ENCODE results near the gene RDH8. TPM values are rescaled to one million over a fixed set of nuclear protein-coding genes. Genes with fewer than 3 reads are reported as not detected.

The RDH8 gene, protein sequence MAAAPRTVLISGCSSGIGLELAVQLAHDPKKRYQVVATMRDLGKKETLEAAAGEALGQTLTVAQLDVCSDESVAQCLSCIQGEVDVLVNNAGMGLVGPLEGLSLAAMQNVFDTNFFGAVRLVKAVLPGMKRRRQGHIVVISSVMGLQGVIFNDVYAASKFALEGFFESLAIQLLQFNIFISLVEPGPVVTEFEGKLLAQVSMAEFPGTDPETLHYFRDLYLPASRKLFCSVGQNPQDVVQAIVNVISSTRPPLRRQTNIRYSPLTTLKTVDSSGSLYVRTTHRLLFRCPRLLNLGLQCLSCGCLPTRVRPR
- polyA plus RNA-seq, result not detected
- long read RNA-seq, donor 1, result 0 reads
- long read RNA-seq, donor 2, result 0 reads
- long read RNA-seq, donor 3, result 0 reads
- long read RNA-seq, donor 4, result 0 reads
- long read RNA-seq, donor 5, result 0 reads
- long read RNA-seq, donor 6, result 0 reads
- long read RNA-seq, donor 7, result 0 reads
- long read RNA-seq, donor 8, result 0 reads
- long read RNA-seq, donor 9, result 0 reads
- long read RNA-seq, donor 10, result 0 reads
- long read RNA-seq, donor 11, result 0 reads

GRCh38 chr19:10013316-10013715, at the start of gene RDH8:
Gene RDH8 (plus strand): TSS chr19:10013483. CDS start chr19:10013498, 15 bp downstream.
- no peak within 1 kb of the TSS for H3K27ac ChIP-seq (ENCODE audit: low read length)
- no peak within 1 kb of the TSS for H3K4me3 ChIP-seq (ENCODE audit: low read length)
- WGBS (ENCODE audit: insufficient coverage, low lambda C conversion rate), result no CpG with 5 or more reads among the region's 10 CpGs
- no peaks in the 10 kb centered on the region for H3K36me3 ChIP-seq (ENCODE audit: control insufficient read depth, insufficient read depth, low read length)
- no peak for DNase-seq
- H3K9me3 ChIP-seq (ENCODE audit: control insufficient read depth, low read depth, low read length), result no peaks in the 10 kb centered on the region
- peaks cover 43% of the 10 kb centered on the region for H3K27me3 ChIP-seq (ENCODE audit: control insufficient read depth, insufficient read depth, low read length)
- H3K4me1 ChIP-seq (ENCODE audit: control insufficient read depth, insufficient read depth, low read length), result no peaks in the 10 kb centered on the region

GRCh38 chr19:9966024-9966423, 47.3 kb upstream of the RDH8 start:
- no peaks in the 10 kb centered on the region for H3K9me3 ChIP-seq (ENCODE audit: control insufficient read depth, low read depth, low read length)
- no peak overlapping the region for H3K27ac ChIP-seq (ENCODE audit: low read length)
- no CpG with 5 or more reads among the region's 14 CpGs for WGBS (ENCODE audit: insufficient coverage, low lambda C conversion rate)
- no peak overlapping the region for H3K4me3 ChIP-seq (ENCODE audit: low read length)
- DNase-seq, result no peak
- no peaks in the 10 kb centered on the region for H3K36me3 ChIP-seq (ENCODE audit: control insufficient read depth, insufficient read depth, low read length)
- H3K27me3 ChIP-seq (ENCODE audit: control insufficient read depth, insufficient read depth, low read length), result peaks cover 19% of the 10 kb centered on the region
- no peaks in the 10 kb centered on the region for H3K4me1 ChIP-seq (ENCODE audit: control insufficient read depth, insufficient read depth, low read length)

GRCh38 chr19:9966448-9966847, 46.8 kb upstream of the RDH8 start:
- H3K27me3 ChIP-seq (ENCODE audit: control insufficient read depth, insufficient read depth, low read length), result peaks cover 19% of the 10 kb centered on the region
- no peak overlapping the region for H3K27ac ChIP-seq (ENCODE audit: low read length)
- H3K9me3 ChIP-seq (ENCODE audit: control insufficient read depth, low read depth, low read length), result no peaks in the 10 kb centered on the region
- DNase-seq, result no peak
- 33% methylated on average over 1 of the region's 29 CpGs for WGBS (ENCODE audit: insufficient coverage, low lambda C conversion rate)
- H3K4me3 ChIP-seq (ENCODE audit: low read length), result no peak overlapping the region
- H3K36me3 ChIP-seq (ENCODE audit: control insufficient read depth, insufficient read depth, low read length), result no peaks in the 10 kb centered on the region
- H3K4me1 ChIP-seq (ENCODE audit: control insufficient read depth, insufficient read depth, low read length), result no peaks in the 10 kb centered on the region

- WGBS (ENCODE audit: insufficient coverage, low lambda C conversion rate), result no CpG with 5 or more reads among the region's 4 CpGs
- H3K27me3 ChIP-seq (ENCODE audit: control insufficient read depth, insufficient read depth, low read length), result peaks cover 19% of the 10 kb centered on the region
- no peaks in the 10 kb centered on the region for H3K4me1 ChIP-seq (ENCODE audit: control insufficient read depth, insufficient read depth, low read length)
- DNase-seq, result no peak
- H3K27ac ChIP-seq (ENCODE audit: low read length), result no peak overlapping the region
- no peaks in the 10 kb centered on the region for H3K9me3 ChIP-seq (ENCODE audit: control insufficient read depth, low read depth, low read length)
- no peaks in the 10 kb centered on the region for H3K36me3 ChIP-seq (ENCODE audit: control insufficient read depth, insufficient read depth, low read length)
- no peak overlapping the region for H3K4me3 ChIP-seq (ENCODE audit: low read length)
Observed at GRCh38 chr19:9967326-9967725, 46.0 kb upstream of the RDH8 start.

- Histone ChIP-seq H3K4me1 (ENCODE audit: control insufficient read depth, insufficient read depth, low read length) (no peaks in the 10 kb centered on the region), H3K4me3 (ENCODE audit: low read length) (no peak overlapping the region), H3K27me3 (ENCODE audit: control insufficient read depth, insufficient read depth, low read length) (peaks cover 19% of the 10 kb centered on the region), H3K9me3 (ENCODE audit: control insufficient read depth, low read depth, low read length) (peaks cover under 1% of the 10 kb centered on the region), H3K27ac (ENCODE audit: low read length) (no peak overlapping the region), H3K36me3 (ENCODE audit: control insufficient read depth, insufficient read depth, low read length) (no peaks in the 10 kb centered on the region)
- no peak for DNase-seq
- WGBS (ENCODE audit: insufficient coverage, low lambda C conversion rate), result no CpG with 5 or more reads among the region's 8 CpGs
Observed at GRCh38 chr19:9968820-9969687, 44.2 kb upstream of the RDH8 start.

- no CpG with 5 or more reads among the region's 2 CpGs for WGBS (ENCODE audit: insufficient coverage, low lambda C conversion rate)
- no peaks in the 10 kb centered on the region for H3K4me1 ChIP-seq (ENCODE audit: control insufficient read depth, insufficient read depth, low read length)
- peaks cover 19% of the 10 kb centered on the region for H3K27me3 ChIP-seq (ENCODE audit: control insufficient read depth, insufficient read depth, low read length)
- no peaks in the 10 kb centered on the region for H3K36me3 ChIP-seq (ENCODE audit: control insufficient read depth, insufficient read depth, low read length)
- DNase-seq, result no peak
- H3K4me3 ChIP-seq (ENCODE audit: low read length), result no peak overlapping the region
- H3K27ac ChIP-seq (ENCODE audit: low read length), result no peak overlapping the region
- peaks cover 4% of the 10 kb centered on the region for H3K9me3 ChIP-seq (ENCODE audit: control insufficient read depth, low read depth, low read length)
Observed at GRCh38 chr19:9969688-9969975, 43.7 kb upstream of the RDH8 start.

GRCh38 chr19:9970481-9970880, 42.8 kb upstream of the RDH8 start:
- no CpG with 5 or more reads among the region's 8 CpGs for WGBS (ENCODE audit: insufficient coverage, low lambda C conversion rate)

GRCh38 chr19:9971166-9971897, 42.0 kb upstream of the RDH8 start:
- H3K4me1 ChIP-seq (ENCODE audit: control insufficient read depth, insufficient read depth, low read length), result no peaks in the 10 kb centered on the region
- H3K36me3 ChIP-seq (ENCODE audit: control insufficient read depth, insufficient read depth, low read length), result no peaks in the 10 kb centered on the region
- WGBS (ENCODE audit: insufficient coverage, low lambda C conversion rate), result 84% methylated on average over 7 of the region's 15 CpGs
- no peak for DNase-seq
- no peak overlapping the region for H3K4me3 ChIP-seq (ENCODE audit: low read length)
- H3K27me3 ChIP-seq (ENCODE audit: control insufficient read depth, insufficient read depth, low read length), result peaks cover 10% of the 10 kb centered on the region
- H3K9me3 ChIP-seq (ENCODE audit: control insufficient read depth, low read depth, low read length), result peaks cover 4% of the 10 kb centered on the region
- no peak overlapping the region for H3K27ac ChIP-seq (ENCODE audit: low read length)

More at GRCh38 chr19:9970481-9970880, 42.8 kb upstream of the RDH8 start:
- H3K27me3 ChIP-seq (ENCODE audit: control insufficient read depth, insufficient read depth, low read length), result peaks cover 19% of the 10 kb centered on the region
- DNase-seq, result no peak
- no peaks in the 10 kb centered on the region for H3K36me3 ChIP-seq (ENCODE audit: control insufficient read depth, insufficient read depth, low read length)
- H3K4me1 ChIP-seq (ENCODE audit: control insufficient read depth, insufficient read depth, low read length), result no peaks in the 10 kb centered on the region
- H3K27ac ChIP-seq (ENCODE audit: low read length), result no peak overlapping the region
- H3K4me3 ChIP-seq (ENCODE audit: low read length), result no peak overlapping the region
- H3K9me3 ChIP-seq (ENCODE audit: control insufficient read depth, low read depth, low read length), result peaks cover 4% of the 10 kb centered on the region

GRCh38 chr19:9972103-9972502, 41.2 kb upstream of the RDH8 start:
- no peaks in the 10 kb centered on the region for H3K36me3 ChIP-seq (ENCODE audit: control insufficient read depth, insufficient read depth, low read length)
- no peak overlapping the region for H3K4me3 ChIP-seq (ENCODE audit: low read length)
- 94% methylated on average over 5 of the region's 6 CpGs for WGBS (ENCODE audit: insufficient coverage, low lambda C conversion rate)

More at GRCh38 chr19:9972103-9972502, 41.2 kb upstream of the RDH8 start:
- peaks cover 3% of the 10 kb centered on the region for H3K27me3 ChIP-seq (ENCODE audit: control insufficient read depth, insufficient read depth, low read length)
- no peaks in the 10 kb centered on the region for H3K4me1 ChIP-seq (ENCODE audit: control insufficient read depth, insufficient read depth, low read length)
- peaks cover 4% of the 10 kb centered on the region for H3K9me3 ChIP-seq (ENCODE audit: control insufficient read depth, low read depth, low read length)
- no peak for DNase-seq
- H3K27ac ChIP-seq (ENCODE audit: low read length), result no peak overlapping the region

Data from large intestine (tissue), 12 donors.